GM12878 (cell line): ENCODE measurements around the gene GRM7. TPM values are rescaled to one million over a fixed set of nuclear protein-coding genes. Genes with fewer than 3 reads are reported as not detected.

Experiments
- BCL3 ChIP-seq: IDR thresholded peaks from 2 replicates; pipeline ENCODE4 v1.6.1; 2011; ENCODE audit warnings: borderline replicate concordance, low read depth, mild to moderate bottlenecking, moderate library complexity, low read length; ENCODE audit not compliant: insufficient read depth, poor library complexity, severe bottlenecking
- BCLAF1 ChIP-seq: fragments of 450-650 bp; IDR thresholded peaks from 2 replicates; pipeline ENCODE4 v1.6.1; 2017; ENCODE audit warnings: antibody characterized with exemption, mild to moderate bottlenecking, moderate library complexity
- CREB1 ChIP-seq: IDR thresholded peaks from 2 replicates; pipeline ENCODE4 v1.6.1; 2012; ENCODE audit warnings: low read depth, mild to moderate bottlenecking, inconsistent platforms
- CREM ChIP-seq: IDR thresholded peaks from 2 replicates; pipeline ENCODE4 v1.6.1; 2014; ENCODE audit warnings: antibody characterized with exemption, low read depth
- E4F1 ChIP-seq: fragments of 450-650 bp; IDR thresholded peaks from 2 replicates; pipeline ENCODE4 v1.6.1; 2018; ENCODE audit warnings: borderline replicate concordance, mild to moderate bottlenecking; ENCODE audit not compliant: partially characterized antibody
- ELK1 ChIP-seq: IDR thresholded peaks from 2 replicates; pipeline ENCODE4 v1.6.1; 2012; ENCODE audit warnings: low read depth, low read length, improper control_type of control experiment
- GATAD2B ChIP-seq: fragments of 450-650 bp; conservative IDR thresholded peaks from 2 replicates; pipeline ENCODE4 v1.6.1; 2017; ENCODE audit warnings: low read depth, mild to moderate bottlenecking, moderate library complexity
- HCFC1 ChIP-seq: fragments of 150-350 bp; IDR thresholded peaks from 2 replicates; pipeline ENCODE4 v1.6.1; 2014; ENCODE audit warnings: low read length
- IKZF2 ChIP-seq, 2 experiments: fragments of 450-650 bp; IDR thresholded peaks; 2 replicates each; pipeline ENCODE4 v1.6.1; 2017; ENCODE audit warnings: mild to moderate bottlenecking in 2 of 2, moderate library complexity in 2 of 2
- IRF4 ChIP-seq: IDR thresholded peaks from 2 replicates; pipeline ENCODE4 v1.6.1; 2011; ENCODE audit warnings: low read depth, low read length
- JUNB ChIP-seq: IDR thresholded peaks from 2 replicates; pipeline ENCODE4 v1.6.1; 2016; ENCODE audit warnings: antibody characterized with exemption, mild to moderate bottlenecking
- MTA2 ChIP-seq: fragments of 450-650 bp; IDR thresholded peaks from 2 replicates; pipeline ENCODE4 v1.6.1; 2016; ENCODE audit warnings: low read depth, mild to moderate bottlenecking, moderate library complexity
- NFIC ChIP-seq: IDR thresholded peaks from 2 replicates; pipeline ENCODE4 v1.6.1; 2012; ENCODE audit warnings: low read depth, mild to moderate bottlenecking, inconsistent platforms, low read length, moderate library complexity
- POU2F2 ChIP-seq: IDR thresholded peaks from 3 replicates; pipeline ENCODE4 v1.6.1; 2011; ENCODE audit warnings: low read depth, mild to moderate bottlenecking, low read length, borderline replicate concordance
- RBBP5 ChIP-seq: fragments of 200-600 bp; sonication (generic); conservative IDR thresholded peaks from 2 replicates; pipeline ENCODE4 v1.6.1; 2016
- RUNX3 ChIP-seq: IDR thresholded peaks from 2 replicates; pipeline ENCODE4 v1.6.1; 2012; ENCODE audit warnings: low read length, inconsistent platforms
- TAF1 ChIP-seq: IDR thresholded peaks from 2 replicates; pipeline ENCODE4 v1.6.1; 2011; ENCODE audit warnings: mild to moderate bottlenecking, low read depth, low read length, borderline replicate concordance
- polyA plus RNA-seq, 11 experiments: library from polyadenylated mRNA; depleted of rRNA in 4 of 11; unstranded in 6 of 11; stranded (reverse) in 5 of 11; fragments of >200 nt; fragmentation: Nextera tagmentation in 4 of 11; fragmentation: Illumina TruSeq in 1 of 11; extraction: Ambion mirVana in 4 of 11; extraction: Trizol in 1 of 11; gene quantifications; 1 replicate in 1 of 11; 2 replicates in 10 of 11; pipeline versions ENCODE4 v1.2.1 to v1.2.3, GENCODE V29; 2011 to 2016; ENCODE audit warnings: inconsistent platforms in 2 of 11, missing spikeins in 2 of 11, low read depth in 1 of 11
- total RNA-seq, 4 experiments: library from RNA; depleted of rRNA in 3 of 4; stranded (reverse); fragments of >200 nt in 3 of 4; fragmentation: Illumina TruSeq in 1 of 4; extraction: Trizol in 1 of 4; gene quantifications; 2 replicates each; pipeline versions ENCODE4 v1.2.1 to v1.2.3, GENCODE V29; 2013 to 2021
- TF ChIP-seq, protein P1 (sequence below): fragments of 450-650 bp; IDR thresholded peaks from 2 replicates; pipeline ENCODE4 v1.6.1; 2016; ENCODE audit warnings: mild to moderate bottlenecking

GRM7 gene
- total and polyA plus RNA-seq, 10 of the 15 experiments (the other 5 are each of a cell fraction or from before 2014, with no cell fraction given) = not detected

DNA sequence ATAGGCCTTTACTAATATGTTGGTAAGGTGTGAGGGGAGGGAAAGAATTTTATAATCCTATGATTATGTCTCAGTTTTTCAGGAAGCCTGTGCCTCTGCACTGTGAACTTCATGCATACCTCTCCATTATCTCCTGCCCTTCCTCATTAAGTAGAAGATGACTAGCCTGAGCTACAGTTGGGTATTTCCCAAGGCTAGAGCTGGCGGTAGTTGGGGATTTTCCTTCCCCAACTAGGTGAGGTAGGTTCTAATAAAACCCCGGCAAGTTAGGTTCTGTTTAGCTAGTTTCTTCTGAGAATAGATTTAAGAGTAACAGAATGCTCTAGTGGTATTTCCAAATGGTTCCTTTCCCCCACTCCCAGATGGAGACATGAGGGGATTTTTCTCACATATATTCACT lies 414.5 kb downstream of the GRM7 start (continued):
- no peak for TF ChIP-seq CREM
- no peak for TF ChIP-seq TAF1
- no peak for TF ChIP-seq JUNB
- TF ChIP-seq, protein P1, sequence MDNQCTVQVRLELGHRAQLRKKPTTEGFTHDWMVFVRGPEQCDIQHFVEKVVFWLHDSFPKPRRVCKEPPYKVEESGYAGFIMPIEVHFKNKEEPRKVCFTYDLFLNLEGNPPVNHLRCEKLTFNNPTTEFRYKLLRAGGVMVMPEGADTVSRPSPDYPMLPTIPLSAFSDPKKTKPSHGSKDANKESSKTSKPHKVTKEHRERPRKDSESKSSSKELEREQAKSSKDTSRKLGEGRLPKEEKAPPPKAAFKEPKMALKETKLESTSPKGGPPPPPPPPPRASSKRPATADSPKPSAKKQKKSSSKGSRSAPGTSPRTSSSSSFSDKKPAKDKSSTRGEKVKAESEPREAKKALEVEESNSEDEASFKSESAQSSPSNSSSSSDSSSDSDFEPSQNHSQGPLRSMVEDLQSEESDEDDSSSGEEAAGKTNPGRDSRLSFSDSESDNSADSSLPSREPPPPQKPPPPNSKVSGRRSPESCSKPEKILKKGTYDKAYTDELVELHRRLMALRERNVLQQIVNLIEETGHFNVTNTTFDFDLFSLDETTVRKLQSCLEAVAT = no peak
- TF ChIP-seq RUNX3 = no peak
- TF ChIP-seq GATAD2B = no peak
- no peak for TF ChIP-seq RBBP5
- TF ChIP-seq NFIC = peak; percentile 40; the same call in 1 of the 2 replicates
- TF ChIP-seq POU2F2 = no peak
- no peak for TF ChIP-seq IRF4
- 0 out of 2 replicates have a peak, but pooled peaks have one; percentile 61 for TF ChIP-seq MTA2
- TF ChIP-seq ELK1 = no peak
- peak; percentile 37; a peak in 3 of 4 replicates for TF ChIP-seq IKZF2 (IDR thresholded peaks at IDR 0.05)
- TF ChIP-seq E4F1 = no peak
- TF ChIP-seq BCLAF1 = no peak
- TF ChIP-seq BCL3 = no peak
- TF ChIP-seq HCFC1 = no peak
- TF ChIP-seq CREB1 = no peak
